ENCODE measurements around the gene PKDCC.
A peak's percentile ranks its signal among the peaks of the same experiment; 100 is the strongest.
"Not testable (repeated sequence)": the region's sequence is repeated elsewhere in the genome, so short reads cannot be mapped to it uniquely, and the experiment has no call there.

Gene PKDCC

GRCh38 chr2:42063431-42064171, 15.8 kb downstream of the PKDCC start:
- DNase-seq (ENCODE audit: low spot score) = no peak

GRCh38 chr2:42064417-42064942, 16.7 kb downstream of the PKDCC start:
- no peak for DNase-seq (ENCODE audit: low spot score)

- DNase-seq (ENCODE audit: low spot score) = not testable (repeated sequence)
Measured at GRCh38 chr2:42065753-42066152, 17.9 kb downstream of the PKDCC start.

- DNase-seq (ENCODE audit: low spot score) = not testable (repeated sequence)
Measured at GRCh38 chr2:42067001-42067400, 19.2 kb downstream of the PKDCC start.

GRCh38 chr2:42067521-42067920, 19.7 kb downstream of the PKDCC start:
- no peak for DNase-seq (ENCODE audit: low spot score)

GRCh38 chr2:42068571-42069178, 20.9 kb downstream of the PKDCC start:
- no peak for DNase-seq (ENCODE audit: low spot score)

GRCh38 chr2:42069568-42069967, 21.7 kb downstream of the PKDCC start:
- no peak for DNase-seq (ENCODE audit: low spot score)

- no peak for DNase-seq (ENCODE audit: low spot score)
Measured at GRCh38 chr2:42071791-42072190, 24.0 kb downstream of the PKDCC start.

- DNase-seq (ENCODE audit: low spot score) = no peak
Measured at GRCh38 chr2:42072349-42073118, 24.7 kb downstream of the PKDCC start.

GRCh38 chr2:42073739-42074503, 26.1 kb downstream of the PKDCC start:
- no peak for DNase-seq (ENCODE audit: low spot score)

GRCh38 chr2:42074661-42075060, 26.8 kb downstream of the PKDCC start:
- DNase-seq (ENCODE audit: low spot score) = no peak

GRCh38 chr2:42076357-42077225, 28.8 kb downstream of the PKDCC start:
- DNase-seq (ENCODE audit: low spot score) = no peak

GRCh38 chr2:42077343-42077742, 29.5 kb downstream of the PKDCC start:
- DNase-seq (ENCODE audit: low spot score) = no peak

- DNase-seq (ENCODE audit: low spot score) = no peak
Measured at GRCh38 chr2:42079737-42080287, 32.0 kb downstream of the PKDCC start.

GRCh38 chr2:42081151-42081550, 33.3 kb downstream of the PKDCC start:
- not testable (repeated sequence) for DNase-seq (ENCODE audit: low spot score)

- DNase-seq (ENCODE audit: low spot score) = no peak
Measured at GRCh38 chr2:42082016-42082415, 34.2 kb downstream of the PKDCC start.

GRCh38 chr2:42084231-42084671, 36.4 kb downstream of the PKDCC start:
- no peak for DNase-seq (ENCODE audit: low spot score)

GRCh38 chr2:42085070-42085469, 37.2 kb downstream of the PKDCC start:
- not testable (repeated sequence) for DNase-seq (ENCODE audit: low spot score)

GRCh38 chr2:42085706-42086487, 38.1 kb downstream of the PKDCC start:
- DNase-seq (ENCODE audit: low spot score) = no peak

- DNase-seq (ENCODE audit: low spot score) = peak; percentile 48
Measured at GRCh38 chr2:42086500-42086953, 38.7 kb downstream of the PKDCC start.
